NCI-H1092 (cell line): ENCODE measurements around the gene SLC6A12.

Experiments
- DNase-seq: peaks from one replicate; lab custom pipeline; 2025; lab: John Stamatoyannopoulos, UW

The SLC6A12 gene

GRCh38 chr12:163406-163986 is 50.5 kb downstream of the SLC6A12 start:
- no peak for DNase-seq

- DNase-seq = no peak
These were observed 51.3 kb downstream of the SLC6A12 start for GRCh38 chr12:162467-163307.

- no peak for DNase-seq
These were observed 52.1 kb downstream of the SLC6A12 start for GRCh38 chr12:161823-162222.

- DNase-seq = no peak
These were observed 53.1 kb downstream of the SLC6A12 start for GRCh38 chr12:160858-161257.

GRCh38 chr12:159156-159782 is 54.7 kb downstream of the SLC6A12 start:
- no peak for DNase-seq

GRCh38 chr12:157644-158043 is 56.3 kb downstream of the SLC6A12 start:
- no peak for DNase-seq

GRCh38 chr12:156945-157344 is 57.0 kb downstream of the SLC6A12 start:
- no peak for DNase-seq

GRCh38 chr12:155646-156045 is 58.3 kb downstream of the SLC6A12 start:
- no peak for DNase-seq

- no peak for DNase-seq
These were observed 59.0 kb downstream of the SLC6A12 start for GRCh38 chr12:155006-155405.

GRCh38 chr12:154058-154457 is 59.9 kb downstream of the SLC6A12 start:
- no peak for DNase-seq

GRCh38 chr12:153080-153746 is 60.7 kb downstream of the SLC6A12 start:
- DNase-seq = peak; percentile 62

- DNase-seq = no peak
These were observed 61.5 kb downstream of the SLC6A12 start for GRCh38 chr12:152440-152839.

- no peak for DNase-seq
These were observed 62.4 kb downstream of the SLC6A12 start for GRCh38 chr12:151579-151978.

- DNase-seq = no peak
These were observed 65.1 kb downstream of the SLC6A12 start for GRCh38 chr12:148676-149416.

- no peak for DNase-seq
These were observed 66.7 kb downstream of the SLC6A12 start for GRCh38 chr12:147242-147641.

- DNase-seq = no peak
These were observed 68.5 kb downstream of the SLC6A12 start for GRCh38 chr12:145369-145960.

GRCh38 chr12:144650-145284 is 69.2 kb downstream of the SLC6A12 start:
- no peak for DNase-seq

GRCh38 chr12:143964-144649 is 69.8 kb downstream of the SLC6A12 start:
- DNase-seq = no peak

GRCh38 chr12:140162-140561 is 73.8 kb downstream of the SLC6A12 start:
- DNase-seq = no peak
